ENCODE measurements around the gene LRGUK.
A peak's percentile ranks its signal among the peaks of the same experiment; 100 is the strongest.

LRGUK gene

DNA sequence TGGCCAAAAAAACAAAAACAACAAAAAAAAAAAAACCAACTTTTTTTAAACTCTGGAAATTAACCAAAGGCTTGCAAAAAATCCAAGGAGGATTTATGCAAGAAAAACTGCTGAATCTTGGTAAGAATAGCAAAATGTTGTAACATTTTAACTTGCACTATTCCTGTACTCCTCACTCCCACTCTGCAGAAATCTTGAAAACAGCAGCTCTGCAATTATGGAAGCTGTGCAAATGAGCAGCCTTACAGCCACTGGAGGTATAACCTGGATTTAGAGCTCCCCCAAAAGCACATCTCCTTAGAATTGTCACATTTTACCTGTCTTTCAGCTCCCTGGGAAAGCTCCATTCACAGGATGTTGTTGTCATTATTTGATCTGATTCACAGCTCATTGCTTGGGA is 41.8 kb upstream of the LRGUK start:
- TF ChIP-seq, protein P1, sequence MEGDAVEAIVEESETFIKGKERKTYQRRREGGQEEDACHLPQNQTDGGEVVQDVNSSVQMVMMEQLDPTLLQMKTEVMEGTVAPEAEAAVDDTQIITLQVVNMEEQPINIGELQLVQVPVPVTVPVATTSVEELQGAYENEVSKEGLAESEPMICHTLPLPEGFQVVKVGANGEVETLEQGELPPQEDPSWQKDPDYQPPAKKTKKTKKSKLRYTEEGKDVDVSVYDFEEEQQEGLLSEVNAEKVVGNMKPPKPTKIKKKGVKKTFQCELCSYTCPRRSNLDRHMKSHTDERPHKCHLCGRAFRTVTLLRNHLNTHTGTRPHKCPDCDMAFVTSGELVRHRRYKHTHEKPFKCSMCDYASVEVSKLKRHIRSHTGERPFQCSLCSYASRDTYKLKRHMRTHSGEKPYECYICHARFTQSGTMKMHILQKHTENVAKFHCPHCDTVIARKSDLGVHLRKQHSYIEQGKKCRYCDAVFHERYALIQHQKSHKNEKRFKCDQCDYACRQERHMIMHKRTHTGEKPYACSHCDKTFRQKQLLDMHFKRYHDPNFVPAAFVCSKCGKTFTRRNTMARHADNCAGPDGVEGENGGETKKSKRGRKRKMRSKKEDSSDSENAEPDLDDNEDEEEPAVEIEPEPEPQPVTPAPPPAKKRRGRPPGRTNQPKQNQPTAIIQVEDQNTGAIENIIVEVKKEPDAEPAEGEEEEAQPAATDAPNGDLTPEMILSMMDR (IDR thresholded peaks at IDR 0.05; ENCODE audit: low read length), result no peak
- TF ChIP-seq EZH2 (IDR thresholded peaks at IDR 0.05; ENCODE audit: borderline replicate concordance, low read length), result no peak

DNA sequence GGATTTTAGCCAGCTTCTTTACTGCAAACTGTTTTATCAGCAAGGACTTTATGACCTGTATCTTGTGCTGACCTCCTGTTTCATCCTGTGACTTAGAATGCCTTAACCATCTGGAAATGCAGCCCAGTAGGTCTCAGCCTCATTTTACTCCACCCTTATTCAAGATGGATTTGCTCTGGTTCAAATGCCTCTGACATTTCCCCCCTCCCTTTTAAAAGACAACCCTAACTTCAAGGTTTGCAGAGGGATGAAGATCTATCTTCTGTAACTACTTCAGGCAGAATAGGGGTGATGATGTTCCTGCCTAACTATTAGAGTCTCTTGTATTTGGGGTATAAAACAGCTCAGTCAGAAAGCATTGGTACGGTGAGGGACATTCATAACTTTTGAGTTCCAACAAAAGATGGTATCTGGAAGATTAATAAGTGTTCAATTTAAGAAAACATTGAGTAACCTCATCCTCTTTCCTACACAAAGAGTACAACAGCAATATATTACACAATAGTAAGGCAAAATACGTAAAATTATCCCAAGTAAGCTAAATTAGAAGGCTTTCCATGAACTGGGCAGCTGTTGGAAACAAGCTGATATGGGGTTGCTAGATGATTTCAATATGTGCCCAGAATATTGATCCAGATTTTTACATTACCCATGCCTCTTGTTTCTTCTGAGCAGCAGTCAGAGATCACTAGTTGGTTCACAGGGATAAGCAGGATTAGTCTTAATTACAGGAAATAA is 40.0 kb upstream of the LRGUK start:
- Histone ChIP-seq H3K36me3 (ENCODE audit: insufficient read depth, low read length) (no peaks in the 10 kb centered on the region), H3K4me2 (ENCODE audit: low read length) (no peak overlapping the region), H3F3A (ENCODE audit: insufficient read depth, low read length) (no peaks in the 10 kb centered on the region), H3K9me2 (ENCODE audit: low read depth, low read length) (no peaks in the 10 kb centered on the region), H2AFZ (ENCODE audit: low read length) (no peak overlapping the region), H3K27ac (ENCODE audit: low read depth, low read length, poor library complexity, severe bottlenecking) (no peak overlapping the region), H3K79me2 (ENCODE audit: insufficient read depth, low read length) (no peaks in the 10 kb centered on the region), H3K9me3 (ENCODE audit: low read length) (peaks cover 29% of the 10 kb centered on the region), H3K27me3 (ENCODE audit: insufficient read depth, low read length) (no peaks in the 10 kb centered on the region), H3K4me3 (ENCODE audit: low read depth, low read length, poor library complexity, severe bottlenecking) (no peak overlapping the region), H3K4me1 (ENCODE audit: insufficient read depth, low read length, severe bottlenecking) (peaks cover 14% of the 10 kb centered on the region), H3K9ac (ENCODE audit: low read length) (no peak overlapping the region), H4K20me1 (ENCODE audit: insufficient read depth, low read length) (no peaks in the 10 kb centered on the region)
- TF ChIP-seq, protein P1 (IDR thresholded peaks at IDR 0.05; ENCODE audit: low read length), result no peak
- no peak for TF ChIP-seq EZH2 (IDR thresholded peaks at IDR 0.05; ENCODE audit: borderline replicate concordance, low read length)

More for the DNA sequence above, 41.8 kb upstream of the LRGUK start:
- H3K9me3 ChIP-seq (ENCODE audit: low read length), result peaks cover 26% of the 10 kb centered on the region
- no peaks in the 10 kb centered on the region for H3K9me2 ChIP-seq (ENCODE audit: low read depth, low read length)
- no peaks in the 10 kb centered on the region for H4K20me1 ChIP-seq (ENCODE audit: insufficient read depth, low read length)
- peaks cover 14% of the 10 kb centered on the region for H3K4me1 ChIP-seq (ENCODE audit: insufficient read depth, low read length, severe bottlenecking)
- H2AFZ ChIP-seq (ENCODE audit: low read length), result no peak overlapping the region
- H3K36me3 ChIP-seq (ENCODE audit: insufficient read depth, low read length), result no peaks in the 10 kb centered on the region
- H3K27me3 ChIP-seq (ENCODE audit: insufficient read depth, low read length), result no peaks in the 10 kb centered on the region
- H3K9ac ChIP-seq (ENCODE audit: low read length), result no peak overlapping the region
- no peak overlapping the region for H3K4me3 ChIP-seq (ENCODE audit: low read depth, low read length, poor library complexity, severe bottlenecking)
- H3K4me2 ChIP-seq (ENCODE audit: low read length), result no peak overlapping the region
- H3F3A ChIP-seq (ENCODE audit: insufficient read depth, low read length), result no peaks in the 10 kb centered on the region
- H3K27ac ChIP-seq (ENCODE audit: low read depth, low read length, poor library complexity, severe bottlenecking), result peak overlapping the region; percentile 44
- H3K79me2 ChIP-seq (ENCODE audit: insufficient read depth, low read length), result no peaks in the 10 kb centered on the region

DNA sequence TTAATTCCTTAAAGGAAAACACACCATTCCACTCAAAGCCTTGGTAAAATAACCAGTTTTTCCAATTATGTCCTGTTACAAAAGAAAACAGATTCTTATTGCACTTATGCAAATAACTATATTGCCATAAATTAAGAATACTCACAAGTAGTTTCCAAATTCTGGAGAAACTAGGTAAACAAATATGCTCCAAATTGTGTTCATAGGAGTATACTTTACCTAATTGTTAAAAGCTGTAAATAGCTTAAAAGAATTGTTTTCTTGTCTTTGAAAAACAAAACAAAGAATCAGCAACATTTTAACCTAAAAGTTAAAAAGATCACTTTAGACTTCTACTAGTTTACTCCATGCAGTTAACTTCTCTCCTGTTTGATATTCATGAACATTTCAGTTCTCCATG is 38.9 kb upstream of the LRGUK start:
- no peaks in the 10 kb centered on the region for H3K9me2 ChIP-seq (ENCODE audit: low read depth, low read length)
- TF ChIP-seq, protein P1 (IDR thresholded peaks at IDR 0.05; ENCODE audit: low read length), result no peak
- TF ChIP-seq EZH2 (IDR thresholded peaks at IDR 0.05; ENCODE audit: borderline replicate concordance, low read length), result no peak
- H3K9me3 ChIP-seq (ENCODE audit: low read length), result peaks cover 32% of the 10 kb centered on the region
- H3K27me3 ChIP-seq (ENCODE audit: insufficient read depth, low read length), result no peaks in the 10 kb centered on the region
- H3K9ac ChIP-seq (ENCODE audit: low read length), result no peak overlapping the region
- no peaks in the 10 kb centered on the region for H4K20me1 ChIP-seq (ENCODE audit: insufficient read depth, low read length)
- no peaks in the 10 kb centered on the region for H3F3A ChIP-seq (ENCODE audit: insufficient read depth, low read length)
- no peak overlapping the region for H3K27ac ChIP-seq (ENCODE audit: low read depth, low read length, poor library complexity, severe bottlenecking)
- H3K4me2 ChIP-seq (ENCODE audit: low read length), result no peak overlapping the region
- H3K4me3 ChIP-seq (ENCODE audit: low read depth, low read length, poor library complexity, severe bottlenecking), result no peak overlapping the region
- no peaks in the 10 kb centered on the region for H3K36me3 ChIP-seq (ENCODE audit: insufficient read depth, low read length)
- no peaks in the 10 kb centered on the region for H3K79me2 ChIP-seq (ENCODE audit: insufficient read depth, low read length)
- H3K4me1 ChIP-seq (ENCODE audit: insufficient read depth, low read length, severe bottlenecking), result peaks cover 14% of the 10 kb centered on the region
- H2AFZ ChIP-seq (ENCODE audit: low read length), result no peak overlapping the region

All from OCI-LY1 (cell line).